OCI-LY1 (cell line): ENCODE data around the gene GJB4.

Experiments used
- CTCF ChIP-seq: fragments of 200-600 bp; sonication (generic), shearing (Covaris generic); IDR thresholded peaks from 2 replicates; pipeline ENCODE4 v1.5.1; 2017; ENCODE audit warnings: mild to moderate bottlenecking, antibody characterized with exemption, low read length, moderate library complexity, mixed read lengths
- EZH2 ChIP-seq: fragments of 200-600 bp; sonication (generic), shearing (Covaris generic); IDR thresholded peaks from 2 replicates; pipeline ENCODE4 v1.8.0; 2017; ENCODE audit warnings: borderline replicate concordance, mixed run types, mild to moderate bottlenecking, antibody characterized with exemption, low read length, moderate library complexity, mixed read lengths

GRCh38 chr1:34781071-34781843 lies 21.7 kb downstream of the GJB4 start, which contains the start of gene GJB3:
- TF ChIP-seq CTCF (no peak), EZH2 (no peak)
